Activated naive CD4-positive, alpha-beta T cell treated with anti-CD3 and anti-CD28 coated beads, Interleukin-2, amount 50 U/mL, for 24 hours (primary cell): ENCODE data around the gene REX1BD.
A peak's percentile ranks its signal among the peaks of the same experiment; 100 is the strongest.

Experiments used
- H3K27ac Mint-ChIP-seq: one replicate; pipeline ENCODE4 v1.8.0; 2021; ENCODE audit warnings: mild to moderate bottlenecking, mixed read lengths
- H3K27me3 Mint-ChIP-seq: one replicate; pipeline ENCODE4 v1.8.0; 2021; ENCODE audit warnings: mixed read lengths
- H3K36me3 Mint-ChIP-seq: one replicate; pipeline ENCODE4 v1.8.0; 2021; ENCODE audit warnings: mixed read lengths
- H3K4me1 Mint-ChIP-seq: one replicate; pipeline ENCODE4 v1.8.0; 2021; ENCODE audit warnings: mixed read lengths
- H3K4me3 Mint-ChIP-seq: one replicate; pipeline ENCODE4 v1.8.0; 2021; ENCODE audit warnings: mild to moderate bottlenecking, mixed read lengths
- H3K9me3 Mint-ChIP-seq: one replicate; pipeline ENCODE4 v1.8.0; 2021; ENCODE audit warnings: mixed read lengths

Gene REX1BD

DNA sequence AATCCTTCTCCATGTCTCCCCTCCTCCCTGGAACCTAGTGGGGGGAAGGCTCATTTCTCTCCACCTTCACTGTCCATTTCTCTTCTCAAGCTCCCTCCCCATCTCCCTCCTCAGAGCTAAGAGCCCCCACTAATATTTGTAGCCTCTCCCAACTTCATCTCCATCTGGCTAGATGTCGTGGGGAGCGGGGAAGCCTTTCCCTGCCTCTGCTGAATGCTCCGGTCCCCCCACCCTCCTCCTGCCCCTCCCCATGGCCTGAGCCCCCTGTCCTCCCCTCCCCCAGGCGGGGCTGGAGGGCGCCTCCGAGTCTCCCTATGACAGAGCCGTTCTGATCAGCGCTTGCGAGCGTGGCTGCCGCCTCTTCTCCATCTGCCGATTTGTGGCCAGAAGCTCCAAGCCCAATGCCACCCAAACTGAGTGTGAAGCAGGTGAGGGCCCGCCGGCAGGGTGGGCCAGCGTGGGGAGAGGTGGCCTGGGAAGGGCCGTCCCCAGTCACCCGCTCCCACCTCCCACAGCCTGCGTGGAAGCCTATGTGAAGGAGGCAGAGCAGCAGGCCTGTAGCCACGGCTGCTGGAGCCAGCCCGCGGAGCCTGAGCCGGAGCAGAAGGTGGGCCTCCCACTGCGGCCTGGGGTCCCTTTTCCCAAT is 25.1 kb downstream of the REX1BD start:
- no peak overlapping the region for H3K27ac Mint-ChIP-seq
- peak overlapping the region; percentile 61 for H3K4me3 Mint-ChIP-seq
- H3K9me3 Mint-ChIP-seq = no peaks in the 10 kb centered on the region
- peaks cover 42% of the 10 kb centered on the region for H3K27me3 Mint-ChIP-seq
- H3K4me1 Mint-ChIP-seq = peaks cover 23% of the 10 kb centered on the region
- no peaks in the 10 kb centered on the region for H3K36me3 Mint-ChIP-seq

DNA sequence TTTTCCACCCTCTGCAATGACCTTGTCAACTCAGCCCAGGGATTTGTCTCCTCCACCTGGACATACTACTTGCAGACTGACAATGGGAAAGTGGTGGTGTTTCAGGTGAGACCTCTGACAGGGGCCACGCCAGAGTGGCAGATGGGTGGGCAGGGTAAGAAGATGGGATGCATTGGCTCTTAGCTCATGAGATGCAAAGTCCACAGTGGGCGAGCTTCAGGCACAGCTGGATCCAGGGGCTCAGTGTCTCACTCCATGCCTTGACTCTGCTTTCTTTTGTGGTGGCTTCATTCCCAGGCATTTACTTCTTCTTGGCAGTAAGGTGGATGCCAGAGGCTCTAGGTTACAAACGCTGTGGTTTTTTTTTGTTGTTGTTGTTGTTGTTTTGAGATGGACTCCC is 27.4 kb downstream of the REX1BD start:
- peaks cover 31% of the 10 kb centered on the region for H3K27me3 Mint-ChIP-seq
- H3K4me3 Mint-ChIP-seq = no peak overlapping the region
- H3K36me3 Mint-ChIP-seq = no peaks in the 10 kb centered on the region
- no peaks in the 10 kb centered on the region for H3K9me3 Mint-ChIP-seq
- peaks cover 17% of the 10 kb centered on the region for H3K4me1 Mint-ChIP-seq
- H3K27ac Mint-ChIP-seq = no peak overlapping the region

DNA sequence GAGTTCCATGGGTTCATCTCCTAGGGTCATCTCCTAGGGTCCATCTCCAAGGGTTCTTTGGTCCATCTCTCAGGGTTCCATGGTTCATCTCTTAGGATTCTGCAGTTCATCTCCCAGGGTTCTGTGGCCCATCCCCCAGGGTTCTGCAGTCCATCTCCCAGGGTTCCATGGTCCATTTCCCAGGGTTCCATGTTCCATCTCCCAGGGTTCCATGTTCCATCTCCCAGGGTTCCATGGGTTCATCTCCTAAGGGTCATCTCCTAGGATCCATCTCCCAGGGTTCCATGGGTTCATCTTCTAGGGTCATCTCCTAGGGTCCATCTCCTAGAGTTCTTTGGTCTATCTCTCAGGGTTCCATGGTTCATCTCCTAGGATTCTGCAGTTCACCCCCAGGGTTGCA is 29.0 kb downstream of the REX1BD start:
- H3K9me3 Mint-ChIP-seq = no peaks in the 10 kb centered on the region
- no peak overlapping the region for H3K27ac Mint-ChIP-seq
- peaks cover 25% of the 10 kb centered on the region for H3K27me3 Mint-ChIP-seq

DNA sequence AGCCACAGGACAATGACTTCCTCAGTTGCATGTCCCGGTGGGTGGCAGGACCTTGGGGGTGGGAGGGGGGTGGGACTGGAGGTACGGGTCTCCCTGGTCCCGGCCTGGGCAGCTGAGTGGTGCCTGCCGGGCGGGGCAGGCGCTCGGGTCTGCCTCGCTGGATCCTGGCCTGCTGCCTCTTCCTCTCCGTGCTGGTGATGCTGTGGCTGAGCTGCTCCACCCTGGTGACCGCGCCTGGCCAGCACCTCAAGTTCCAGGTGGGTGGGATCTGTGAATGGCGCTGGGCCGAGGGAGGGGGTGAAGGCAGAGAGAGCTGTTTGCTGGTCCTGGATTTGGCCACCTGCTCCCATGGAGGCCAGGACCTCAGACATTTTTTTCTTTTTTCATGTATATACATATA is 29.6 kb downstream of the REX1BD start:
- Mint-ChIP-seq H3K27me3 (peaks cover 23% of the 10 kb centered on the region), H3K36me3 (no peaks in the 10 kb centered on the region), H3K27ac (no peak overlapping the region), H3K4me1 (peaks cover 4% of the 10 kb centered on the region), H3K4me3 (no peak overlapping the region), H3K9me3 (no peaks in the 10 kb centered on the region)

More for the DNA sequence above, 29.0 kb downstream of the REX1BD start:
- H3K4me3 Mint-ChIP-seq = no peak overlapping the region
- H3K4me1 Mint-ChIP-seq = peaks cover 6% of the 10 kb centered on the region
- H3K36me3 Mint-ChIP-seq = no peaks in the 10 kb centered on the region

DNA sequence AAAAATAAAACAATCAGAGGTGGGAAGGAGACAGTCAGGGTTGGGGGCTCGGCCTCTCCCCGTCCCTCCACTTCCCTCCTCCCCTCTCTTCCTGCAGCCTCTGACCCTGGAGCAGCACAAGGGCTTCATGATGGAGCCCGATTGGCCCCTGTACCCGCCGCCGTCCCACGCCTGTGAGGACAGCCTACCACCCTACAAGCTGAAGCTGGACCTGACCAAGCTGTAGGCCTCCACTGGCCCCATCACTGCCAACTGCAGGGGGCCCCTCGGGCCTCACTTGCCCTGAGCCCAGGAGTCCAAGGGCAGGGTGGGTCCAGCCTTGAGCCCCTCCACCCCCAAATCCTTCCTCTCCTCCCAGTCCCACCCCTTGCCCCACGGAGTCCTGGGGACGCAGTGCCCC is 31.7 kb downstream of the REX1BD start:
- H3K4me1 Mint-ChIP-seq = no peaks in the 10 kb centered on the region
- H3K27me3 Mint-ChIP-seq = peaks cover 8% of the 10 kb centered on the region
- no peaks in the 10 kb centered on the region for H3K36me3 Mint-ChIP-seq

DNA sequence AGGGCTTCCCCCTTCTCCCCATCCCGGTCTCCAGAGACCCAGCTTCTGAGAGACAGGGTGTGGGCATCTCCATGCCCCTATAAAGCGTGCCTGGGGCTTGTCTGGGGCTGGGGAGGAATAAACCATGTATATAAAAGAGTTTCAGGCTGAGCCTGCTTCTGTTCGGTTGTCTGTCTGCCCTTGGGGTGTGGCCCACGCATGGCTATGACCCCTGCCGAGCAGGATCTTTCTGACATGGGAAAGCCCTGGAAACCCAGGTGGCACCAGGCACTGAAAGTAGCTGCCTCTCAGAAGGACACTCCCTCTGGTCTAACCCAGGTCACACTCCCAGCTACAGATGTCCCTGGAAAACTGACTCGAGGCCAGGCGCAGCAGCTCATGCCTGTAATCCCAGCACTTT is 32.3 kb downstream of the REX1BD start:
- Mint-ChIP-seq H3K27me3 (peaks cover 8% of the 10 kb centered on the region), H3K9me3 (no peaks in the 10 kb centered on the region), H3K27ac (peak overlapping the region; percentile 84), H3K4me1 (no peaks in the 10 kb centered on the region), H3K4me3 (no peak overlapping the region), H3K36me3 (no peaks in the 10 kb centered on the region)

More for the DNA sequence above, 31.7 kb downstream of the REX1BD start:
- Mint-ChIP-seq H3K27ac (no peak overlapping the region), H3K4me3 (no peak overlapping the region), H3K9me3 (no peaks in the 10 kb centered on the region)

DNA sequence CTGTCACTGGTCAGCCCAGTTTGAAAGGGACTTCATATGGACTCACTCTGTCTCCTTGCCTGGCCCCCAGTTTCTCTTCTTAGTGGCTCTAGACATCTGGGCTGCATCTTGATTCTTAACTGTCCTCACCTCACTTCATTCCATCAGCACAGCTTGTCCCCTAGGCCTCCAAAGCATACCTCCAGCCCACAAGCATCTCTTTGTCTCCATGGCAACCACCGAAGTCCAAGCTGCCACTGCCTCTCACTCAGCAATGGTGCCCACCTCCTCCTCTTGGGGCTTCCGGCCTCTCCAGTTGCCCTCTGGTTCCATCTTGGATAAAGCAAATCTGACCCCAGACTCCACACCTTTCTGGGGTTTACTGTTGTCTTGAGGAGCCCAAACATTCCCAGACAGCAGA is 38.3 kb downstream of the REX1BD start:
- H3K4me3 Mint-ChIP-seq = no peak overlapping the region
- H3K9me3 Mint-ChIP-seq = no peaks in the 10 kb centered on the region
- no peaks in the 10 kb centered on the region for H3K4me1 Mint-ChIP-seq
- H3K27ac Mint-ChIP-seq = no peak overlapping the region
- H3K36me3 Mint-ChIP-seq = no peaks in the 10 kb centered on the region
- H3K27me3 Mint-ChIP-seq = peaks cover 1% of the 10 kb centered on the region

DNA sequence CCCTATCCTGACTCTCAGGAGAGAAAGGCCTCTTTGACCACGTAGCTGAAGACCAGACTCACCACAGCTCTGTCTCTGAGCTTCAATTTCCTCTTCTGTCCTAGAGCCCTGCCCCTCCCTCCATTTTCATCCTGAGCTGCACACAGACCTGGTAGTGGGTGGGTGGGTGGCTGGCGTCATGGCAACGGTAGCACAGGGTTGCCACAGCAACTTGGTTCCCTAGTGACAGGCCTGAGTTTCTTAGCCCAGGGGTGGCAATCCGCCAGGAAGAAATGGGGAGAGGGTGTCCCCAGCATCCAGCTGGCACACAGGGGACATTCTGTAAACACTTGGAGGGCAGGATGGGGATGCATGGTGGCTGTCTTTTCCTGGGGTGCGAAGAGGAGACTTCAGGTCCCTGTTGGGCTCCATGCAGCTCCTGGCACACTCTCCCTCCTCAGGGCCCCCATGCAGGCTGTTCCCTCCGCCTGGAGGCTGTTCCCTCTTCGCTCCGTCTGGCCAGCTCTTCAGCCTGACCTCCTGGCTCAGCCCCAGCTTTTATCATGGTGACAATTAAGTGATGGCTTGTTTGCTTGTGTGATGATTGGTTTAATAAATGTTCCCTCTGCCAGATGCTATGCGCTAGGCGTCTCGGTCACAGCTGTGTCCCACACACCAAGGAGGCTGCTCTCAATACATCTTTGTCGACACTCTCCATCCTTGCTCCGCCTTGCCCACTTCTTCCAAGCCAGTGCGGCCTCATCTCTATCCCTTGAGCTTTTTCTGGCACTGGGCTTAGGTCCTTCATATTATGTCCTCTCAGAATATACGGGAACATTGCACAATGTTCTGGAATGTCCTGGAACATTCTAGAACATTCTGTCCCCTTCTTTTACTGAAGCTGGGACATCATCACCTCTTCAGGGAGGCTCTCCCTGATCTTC is 40.8 kb downstream of the REX1BD start:
- H3K4me3 Mint-ChIP-seq = no peak overlapping the region
- H3K4me1 Mint-ChIP-seq = no peaks in the 10 kb centered on the region
- H3K36me3 Mint-ChIP-seq = no peaks in the 10 kb centered on the region
- H3K27ac Mint-ChIP-seq = no peak overlapping the region
- H3K9me3 Mint-ChIP-seq = no peaks in the 10 kb centered on the region
- no peaks in the 10 kb centered on the region for H3K27me3 Mint-ChIP-seq

DNA sequence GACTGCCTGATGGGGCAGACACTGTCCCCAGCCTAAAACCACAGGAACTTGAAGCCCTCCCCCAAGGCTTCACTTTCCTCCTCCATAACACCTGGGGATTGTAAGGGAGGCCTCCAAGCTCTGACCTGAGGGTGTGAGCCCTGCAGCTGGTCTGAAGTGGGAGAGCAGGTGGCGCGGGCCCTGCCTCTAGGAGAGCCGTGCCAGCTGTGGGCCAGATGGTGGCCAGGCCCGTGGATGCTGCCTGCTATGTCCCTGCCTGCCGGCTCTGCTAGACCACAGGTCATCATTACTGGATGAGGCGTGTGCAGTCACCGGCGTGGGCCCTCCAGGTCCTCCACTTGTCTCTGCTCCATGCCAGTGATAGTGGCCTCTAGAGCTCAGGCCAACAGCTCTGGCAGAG is 44.7 kb downstream of the REX1BD start:
- no peaks in the 10 kb centered on the region for H3K36me3 Mint-ChIP-seq
- H3K4me1 Mint-ChIP-seq = peaks cover 28% of the 10 kb centered on the region
- no peaks in the 10 kb centered on the region for H3K9me3 Mint-ChIP-seq
- H3K27me3 Mint-ChIP-seq = no peaks in the 10 kb centered on the region
- H3K27ac Mint-ChIP-seq = no peak overlapping the region
- H3K4me3 Mint-ChIP-seq = no peak overlapping the region

DNA sequence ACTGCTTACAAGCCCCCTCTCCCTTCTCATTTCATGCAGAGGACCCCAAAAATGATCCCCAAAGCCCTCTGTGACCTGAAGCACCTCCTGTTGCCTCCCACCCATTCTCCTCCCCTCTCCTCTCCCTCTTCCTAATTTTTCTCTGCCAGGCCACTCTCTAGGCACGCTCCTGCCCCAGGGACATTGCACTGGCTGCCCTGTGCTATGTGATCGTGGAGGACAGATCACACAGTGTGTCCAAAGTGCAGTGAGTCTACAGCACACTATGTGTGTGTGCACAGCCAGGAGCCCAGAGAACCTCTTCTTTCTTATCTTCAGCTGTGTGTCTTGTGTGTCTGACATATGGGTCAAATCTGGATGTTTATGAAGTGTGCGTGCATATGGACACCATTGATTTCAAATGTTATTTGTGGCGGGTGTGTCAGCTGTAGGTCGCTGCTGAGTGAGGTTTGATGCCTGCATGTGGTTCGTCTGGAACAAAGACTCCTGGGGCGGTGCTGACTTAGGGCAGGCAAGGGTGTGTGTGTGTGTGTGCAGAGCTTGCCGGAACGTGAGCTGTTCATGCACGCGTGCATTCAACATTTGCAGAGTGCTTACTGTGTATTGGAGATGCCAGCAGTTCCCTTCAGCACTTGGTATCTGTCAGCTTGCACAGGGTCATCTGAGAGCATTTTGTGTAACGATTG is 46.2 kb downstream of the REX1BD start:
- Mint-ChIP-seq H3K4me1 (peaks cover 32% of the 10 kb centered on the region), H3K27ac (no peak overlapping the region), H3K36me3 (no peaks in the 10 kb centered on the region), H3K27me3 (no peaks in the 10 kb centered on the region), H3K9me3 (no peaks in the 10 kb centered on the region), H3K4me3 (no peak overlapping the region)

DNA sequence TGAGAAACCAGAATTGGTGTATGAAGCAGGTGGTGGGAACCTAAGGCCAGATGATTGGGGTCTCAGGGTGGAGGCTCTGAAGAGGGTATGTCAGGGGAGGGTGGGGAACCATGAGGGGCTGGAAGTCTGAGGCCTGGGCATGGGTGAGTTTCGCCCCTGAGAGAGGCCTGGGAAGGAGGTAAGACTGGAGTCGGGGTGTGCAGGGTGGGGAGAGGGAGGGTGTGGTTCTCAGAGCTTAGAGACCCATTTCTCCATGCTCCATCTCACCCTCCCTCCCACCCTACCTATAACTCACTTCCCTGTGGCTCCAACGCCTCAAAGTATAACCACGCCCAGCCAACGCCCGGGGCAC is 47.2 kb downstream of the REX1BD start:
- Mint-ChIP-seq H3K27ac (no peak overlapping the region), H3K9me3 (no peaks in the 10 kb centered on the region), H3K4me1 (peaks cover 34% of the 10 kb centered on the region), H3K27me3 (no peaks in the 10 kb centered on the region), H3K36me3 (no peaks in the 10 kb centered on the region), H3K4me3 (peak overlapping the region; percentile 90)

DNA sequence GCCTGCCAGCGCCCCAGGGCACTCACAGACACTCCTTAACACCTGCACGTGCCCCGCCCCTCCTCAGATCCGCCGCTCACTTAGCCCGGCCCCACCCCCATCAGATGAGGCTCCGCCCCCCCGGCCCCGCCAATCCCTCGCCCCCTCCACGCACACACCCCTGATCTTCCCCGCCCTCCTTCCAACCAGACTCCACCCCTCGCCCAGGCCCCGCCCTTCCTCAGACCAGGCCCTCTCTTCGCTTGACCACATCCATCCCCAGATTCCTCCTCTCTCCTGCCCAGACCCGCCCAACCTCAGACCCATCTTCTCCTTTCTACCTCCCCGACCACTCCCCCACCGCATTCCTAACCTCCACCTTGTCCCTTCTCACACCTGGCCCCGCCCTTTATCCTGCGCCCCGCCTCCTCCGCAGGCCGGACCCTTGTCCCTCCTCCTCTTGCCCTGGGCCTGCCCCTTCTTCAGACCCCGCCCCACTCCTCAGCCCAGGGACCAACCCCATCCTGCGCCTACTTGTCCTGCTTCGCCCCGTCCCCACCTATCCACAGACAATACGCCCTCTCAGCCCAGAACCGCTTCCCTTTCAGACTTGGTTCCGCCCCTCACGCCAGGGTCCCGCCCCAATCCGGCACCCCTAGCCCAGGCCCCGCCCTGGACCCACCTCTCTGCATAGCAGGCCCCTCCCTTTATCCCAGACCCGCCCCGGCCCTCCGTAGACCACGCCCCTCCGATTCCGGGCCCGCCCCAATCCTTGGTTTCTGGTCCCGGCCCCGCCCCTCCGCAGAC is 47.8 kb downstream of the REX1BD start:
- H3K9me3 Mint-ChIP-seq = no peaks in the 10 kb centered on the region
- no peaks in the 10 kb centered on the region for H3K27me3 Mint-ChIP-seq
- peak overlapping the region; percentile 71 for H3K27ac Mint-ChIP-seq
- H3K4me3 Mint-ChIP-seq = peak overlapping the region; percentile 90
- peaks cover 34% of the 10 kb centered on the region for H3K4me1 Mint-ChIP-seq
- no peaks in the 10 kb centered on the region for H3K36me3 Mint-ChIP-seq

DNA sequence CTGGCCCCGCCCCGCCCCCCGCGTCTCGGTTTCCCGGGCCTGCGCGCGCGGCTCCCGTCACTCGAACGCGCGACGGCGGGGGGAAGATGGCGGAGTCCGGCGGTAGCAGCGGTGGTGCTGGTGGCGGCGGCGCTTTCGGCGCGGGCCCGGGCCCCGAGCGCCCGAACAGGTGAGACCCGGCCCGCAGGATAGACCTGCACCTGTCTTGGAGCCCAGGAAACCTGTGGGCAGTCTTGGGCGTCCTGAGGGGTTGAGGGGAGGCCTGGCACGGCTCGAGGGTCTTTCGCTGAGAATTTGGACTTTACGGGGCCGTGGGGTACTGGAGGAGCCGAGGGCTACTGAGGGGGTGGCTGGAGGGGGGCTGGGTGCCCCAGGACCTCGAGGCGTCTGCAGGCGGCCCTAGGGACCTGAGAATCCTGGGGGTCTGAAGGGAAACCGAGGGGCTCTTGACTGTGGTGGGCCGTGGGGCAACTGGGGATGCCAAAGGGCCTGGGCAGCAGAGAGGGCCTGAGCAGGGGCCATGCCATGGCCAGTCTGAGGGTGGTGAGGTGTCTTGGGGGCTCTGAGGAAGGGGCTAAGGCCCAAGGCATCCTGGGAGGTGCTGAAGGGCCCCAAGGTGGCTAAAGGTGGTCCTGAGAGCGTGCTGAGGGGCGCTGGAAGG is 48.5 kb downstream of the REX1BD start, which contains the start of gene KLHL26:
Gene KLHL26 (plus strand): TSS at position 60 of the 661 bp plus-strand sequence. CDS start 27 bp downstream, at position 87.
- H3K9me3 Mint-ChIP-seq = no peaks in the 10 kb centered on the region
- H3K27me3 Mint-ChIP-seq = no peaks in the 10 kb centered on the region
- H3K4me1 Mint-ChIP-seq = peaks cover 34% of the 10 kb centered on the region
- peak within 1 kb of the TSS; percentile 71 for H3K27ac Mint-ChIP-seq
- no peaks in the 10 kb centered on the region for H3K36me3 Mint-ChIP-seq
- peak within 1 kb of the TSS; percentile 90 for H3K4me3 Mint-ChIP-seq

DNA sequence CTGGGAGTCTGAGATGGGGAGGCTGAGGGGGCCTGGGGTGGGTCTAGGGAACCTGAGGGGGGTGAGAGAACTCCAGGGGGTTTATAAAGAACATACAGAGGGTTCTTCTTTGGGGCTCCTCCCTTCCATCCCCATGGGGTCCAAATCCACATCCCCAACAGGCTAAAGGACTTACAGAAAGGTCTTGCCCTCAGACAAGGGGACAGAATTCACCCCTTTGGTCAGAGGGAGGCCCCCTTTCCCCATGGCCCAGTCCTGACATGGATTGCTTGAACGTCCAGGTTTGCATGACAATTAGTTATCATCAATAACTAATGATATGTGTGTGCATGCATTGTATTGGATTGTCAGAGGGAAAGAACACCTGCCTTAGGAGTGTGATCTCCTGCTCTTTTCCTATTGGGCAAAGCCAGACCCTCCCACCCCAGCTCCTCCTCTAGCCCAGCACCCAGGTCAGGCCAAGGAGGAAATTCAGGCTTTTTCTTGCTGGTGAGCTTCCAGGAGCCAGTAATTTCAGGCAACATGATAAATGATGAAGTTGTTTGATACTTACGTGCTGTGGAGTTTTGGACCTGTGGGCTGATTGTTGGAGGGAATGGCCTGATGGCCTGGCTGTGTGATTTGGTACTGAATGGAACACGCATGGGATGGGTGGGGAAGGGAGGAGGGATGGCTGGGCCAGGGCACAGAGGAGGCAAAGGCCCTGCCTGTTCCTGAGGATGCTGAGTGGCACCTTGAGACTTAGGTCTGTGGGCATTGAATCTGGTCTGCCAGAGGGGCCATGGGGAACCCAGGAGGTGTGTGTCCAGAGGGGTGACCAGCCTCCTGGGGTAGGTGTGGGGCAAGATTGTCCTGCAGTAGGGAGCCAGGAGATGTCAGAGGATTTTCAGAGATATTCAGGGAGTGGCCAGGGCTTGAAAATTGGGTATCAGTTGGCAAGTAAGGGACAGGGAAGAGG is 49.4 kb downstream of the REX1BD start:
- no peak overlapping the region for H3K27ac Mint-ChIP-seq
- peak overlapping the region; percentile 90 for H3K4me3 Mint-ChIP-seq
- H3K9me3 Mint-ChIP-seq = no peaks in the 10 kb centered on the region
- H3K27me3 Mint-ChIP-seq = no peaks in the 10 kb centered on the region
- H3K4me1 Mint-ChIP-seq = peaks cover 34% of the 10 kb centered on the region
- H3K36me3 Mint-ChIP-seq = no peaks in the 10 kb centered on the region
